Heart left ventricle (tissue), 16 donors: ENCODE measurements around the gene PTOV1. TPM values are rescaled to one million over a fixed set of nuclear protein-coding genes. Genes with fewer than 3 reads are reported as not detected.

Experiments
- ATAC-seq, 4 donors: fragments of 200-7000 bp; cut with Tn5 transposase; one replicate each; pipeline ENCODE4 v1.9.1; 2020 to 2022; ENCODE audit warnings: moderate library complexity in 4 of 4, mild to moderate bottlenecking in 3 of 4, moderate number of reproducible peaks in 1 of 4
- DNase-seq, 5 donors: peaks; one replicate each; pipeline ENCODE4 v3.0.0-alpha.2; 2020
- H3K27ac ChIP-seq, 12 donors: fragments of 200-600 bp; sonication (generic) in 4 of 12; one replicate each; pipeline versions ENCODE4 v1.5.0 to v1.8.0; 2016 to 2022; ENCODE audit warnings: mild to moderate bottlenecking in 2 of 12
- H3K27me3 ChIP-seq, 9 donors: fragments of 200-600 bp; sonication (generic) in 2 of 9; one replicate each; pipeline versions ENCODE4 v1.5.1 to v1.8.0; 2016 to 2022; ENCODE audit warnings: mild to moderate bottlenecking in 3 of 9
- H3K36me3 ChIP-seq, 9 donors: fragments of 200-600 bp; sonication (generic) in 2 of 9; one replicate each; pipeline versions ENCODE4 v1.5.0 to v1.8.0; 2018 to 2022; ENCODE audit warnings: mild to moderate bottlenecking in 2 of 9
- H3K4me1 ChIP-seq, 12 donors: fragments of 200-600 bp; sonication (generic) in 4 of 12; one replicate each; pipeline versions ENCODE4 v1.5.0 to v1.8.0; 2016 to 2022; ENCODE audit warnings: mild to moderate bottlenecking in 3 of 12
- H3K4me3 ChIP-seq, 12 donors: fragments of 200-600 bp; sonication (generic) in 4 of 12; one replicate each; pipeline versions ENCODE4 v1.5.0 to v1.8.0; 2017 to 2022; ENCODE audit warnings: mild to moderate bottlenecking in 9 of 12, moderate library complexity in 4 of 12
- H3K9me3 ChIP-seq, 12 donors: fragments of 200-600 bp; sonication (generic) in 4 of 12; one replicate each; pipeline versions ENCODE4 v1.5.0 to v1.8.0; 2016 to 2022; ENCODE audit warnings: mild to moderate bottlenecking in 1 of 12
- CTCF ChIP-seq, 12 donors: fragments of 200-600 bp; sonication (generic) in 4 of 12; IDR thresholded peaks; one replicate each; pipeline versions ENCODE4 v1.5.0 to v1.8.0; 2018 to 2022; ENCODE audit warnings: antibody characterized with exemption in 12 of 12, mild to moderate bottlenecking in 5 of 12
- POLR2A ChIP-seq, 2 donors: fragments of 450-650 bp; IDR thresholded peaks; one replicate each; pipeline ENCODE4 v1.6.1; 2017; ENCODE audit warnings: antibody characterized with exemption in 2 of 2, mild to moderate bottlenecking in 2 of 2, moderate library complexity in 2 of 2
- WGBS, 4 donors: extraction: QIAGEN DNeasy Blood & Tissue Kit in 2 of 4; methylation state at CpG; one replicate each; pipeline versions ENCODE4 v1.1.5 to v1.1.7; 2013 to 2018; 5-methylcytosine and 5-hydroxymethylcytosine counted together
- intact Hi-C, 10 donors: fragments of 100-400 bp; cut with DNase I; formaldehyde crosslinking; loops; one replicate each; pipeline versions ENCODE4 v1.11.1 to v1.14.2; 2022
- polyA plus RNA-seq, 2 donors: library from polyadenylated mRNA; stranded (reverse); fragments of 200-250 nt; gene quantifications; one replicate each; pipeline ENCODE4 v1.2.3, GENCODE V29; 2013
- total RNA-seq, 9 donors: library from RNA; depleted of rRNA in 2 of 9; stranded (reverse); fragments of >200 nt in 2 of 9; fragmentation: NEBNext Ultra II Directional in 3 of 9; extraction: Animal tissue kit (Norgen Biotek cat#: 25700) in 3 of 9; gene quantifications; one replicate each; pipeline versions ENCODE4 v1.1.0 to v1.2.4, GENCODE V29; 2016 to 2023
- donor health status: ischemic (EF 13 %, LVEDD 7.1; RV severe dilation, severe dysfunction).
- donor health status: healthy with polysubstance abuse.
- donor health status: DM: no; HTN: yes; CAD: no.
- donor health status: DM: no; HTN: no; CAD: no.
- donor health status: ischemic (EF 25% LVEDD 6.9; RV normal size, moderate dysfunction).
- donor health status: ischemic (EF 25% LVEDD 5.7; RV mildly dilated, moderate dysfunction).
- donor health status: healthy.
- donor health status: DM: yes; HTN: yes; CAD: no.
- donor health status: ischemic (EF 35%, LVEDD 5.7; RV mildly dilated, moderate dysfunction).
- donor health status: nonischemic (EF 11% LVEDD 7.7; RV severe dilation, severe dysfunction).
- donor health status: DM: yes; HTN: yes; CAD: no.
- donor health status: PGD.
- donor health status: ischemic (EF 29% LVEDD 5.4; RV normal size, mild dysfunction).
- donor health status: nonischemic (EF 23%, LVEDD 6.1; RV moderate dilation, normal function).

PTOV1 gene
- total and polyA plus RNA-seq, 11 donors: 70.9 to 135 (median 91.5) TPM

GRCh38 chr19:49833599-49833998 is 17.4 kb upstream of the PTOV1 start:
- H3K4me3 ChIP-seq: no peak overlapping the region
- no peak for ATAC-seq
- no peak overlapping the region for H3K27ac ChIP-seq
- TF ChIP-seq CTCF (IDR thresholded peaks at IDR 0.05): no peak
- no peak for TF ChIP-seq POLR2A (IDR thresholded peaks at IDR 0.05)
- whole genome bisulfite sequencing, 4 donors: 89 to 95% (median 93%) methylated on average over 4 to 7 of the region's 7 CpGs
- H3K4me1 ChIP-seq: peaks cover 0 to 16% (median 0%) of the 10 kb centered on the region in 12 donors
- H3K36me3 ChIP-seq: peaks cover 4 to 100% (median 96%) of the 10 kb centered on the region in 9 donors
- no peaks in the 10 kb centered on the region for H3K9me3 ChIP-seq
- H3K27me3 ChIP-seq: no peaks in the 10 kb centered on the region
- no peak for DNase-seq
- intact Hi-C loops: no loop called here

GRCh38 chr19:49835562-49835961 is 15.4 kb upstream of the PTOV1 start:
- WGBS, 4 donors: 95 to 97% (median 97%) methylated on average over 11 to 12 of the region's 12 CpGs
- no peak overlapping the region for H3K27ac ChIP-seq
- intact Hi-C loops: no loop called here
- peaks cover 0 to 16% (median 0%) of the 10 kb centered on the region in 12 donors for H3K4me1 ChIP-seq
- no peak for ATAC-seq
- no peak for DNase-seq
- H3K9me3 ChIP-seq: no peaks in the 10 kb centered on the region
- H3K4me3 ChIP-seq: no peak overlapping the region
- H3K27me3 ChIP-seq: no peaks in the 10 kb centered on the region
- peaks cover 4 to 97% (median 90%) of the 10 kb centered on the region in 9 donors for H3K36me3 ChIP-seq
- TF ChIP-seq CTCF (IDR thresholded peaks at IDR 0.05): no peak
- TF ChIP-seq POLR2A (IDR thresholded peaks at IDR 0.05): no peak

GRCh38 chr19:49836176-49837008 is 14.6 kb upstream of the PTOV1 start:
- Histone ChIP-seq H3K4me1 (peaks cover 0 to 16% (median 0%) of the 10 kb centered on the region in 12 donors), H3K27me3 (no peaks in the 10 kb centered on the region), H3K9me3 (no peaks in the 10 kb centered on the region), H3K4me3 (no peak overlapping the region), H3K27ac (no peak overlapping the region), H3K36me3 (peaks cover 4 to 97% (median 87%) of the 10 kb centered on the region in 9 donors)
- no peak for ATAC-seq
- no peak for TF ChIP-seq POLR2A (IDR thresholded peaks at IDR 0.05)
- TF ChIP-seq CTCF (IDR thresholded peaks at IDR 0.05): no peak
- DNase-seq: no peak
- WGBS, 4 donors: 93 to 98% (median 95%) methylated on average over 18 to 20 of the region's 20 CpGs
- intact Hi-C loops: no loop called here

GRCh38 chr19:49837009-49837310 is 14.0 kb upstream of the PTOV1 start:
- peaks cover 0 to 13% (median 0%) of the 10 kb centered on the region in 12 donors for H3K4me1 ChIP-seq
- H3K27me3 ChIP-seq: no peaks in the 10 kb centered on the region
- no peak overlapping the region for H3K4me3 ChIP-seq
- intact Hi-C loops: no loop called here
- H3K36me3 ChIP-seq: peaks cover 4 to 91% (median 81%) of the 10 kb centered on the region in 9 donors
- 70 to 88% (median 83%) methylated on average over 5 of the region's 5 CpGs for WGBS, 4 donors
- ATAC-seq (no peak), DNase-seq (no peak)
- TF ChIP-seq CTCF (IDR thresholded peaks at IDR 0.05): no peak
- TF ChIP-seq POLR2A (IDR thresholded peaks at IDR 0.05): no peak
- H3K9me3 ChIP-seq: no peaks in the 10 kb centered on the region
- no peak overlapping the region for H3K27ac ChIP-seq
